Trophoblast cell (in vitro differentiated cells and primary cell): ENCODE data around the gene AOPEP.

Experiments
- DNase-seq, 2 donors: peaks; one replicate each; pipeline ENCODE4 v3.0.0-alpha.2; 2016
- H2AFZ ChIP-seq: 2 replicates; pipeline ENCODE4 v1.6.1; 2013; ENCODE audit warnings: low read length, moderate library complexity, mild to moderate bottlenecking; ENCODE audit not compliant: insufficient read depth, poor library complexity
- H2AK5ac ChIP-seq: 2 replicates; pipeline ENCODE4 v1.6.1; 2013; ENCODE audit warnings: mild to moderate bottlenecking, low read length
- H2BK120ac ChIP-seq: 2 replicates; pipeline ENCODE4 v1.6.1; 2013; ENCODE audit warnings: low read length, mild to moderate bottlenecking, moderate library complexity; ENCODE audit not compliant: insufficient read depth, poor library complexity
- H2BK12ac ChIP-seq: 2 replicates; pipeline ENCODE4 v1.6.1; 2013; ENCODE audit warnings: mild to moderate bottlenecking, low read length, moderate library complexity
- H2BK5ac ChIP-seq: 2 replicates; pipeline ENCODE4 v1.6.1; 2013; ENCODE audit warnings: low read length, low read depth, moderate library complexity, mild to moderate bottlenecking; ENCODE audit not compliant: poor library complexity
- H3K14ac ChIP-seq: 2 replicates; pipeline ENCODE4 v1.6.1; 2013; ENCODE audit warnings: mild to moderate bottlenecking, low read length
- H3K18ac ChIP-seq: 2 replicates; pipeline ENCODE4 v1.6.1; 2013; ENCODE audit warnings: mild to moderate bottlenecking, low read length
- H3K23ac ChIP-seq: 2 replicates; pipeline ENCODE4 v1.6.1; 2013; ENCODE audit warnings: low read length
- H3K27ac ChIP-seq: 2 replicates; pipeline ENCODE4 v1.5.1; 2013; ENCODE audit warnings: low read depth, mild to moderate bottlenecking, inconsistent platforms, low read length, moderate library complexity
- H3K27me3 ChIP-seq: 2 replicates; pipeline ENCODE4 v1.6.1; 2013; ENCODE audit warnings: inconsistent platforms, mild to moderate bottlenecking, low read length, moderate library complexity; ENCODE audit not compliant: insufficient read depth
- H3K36me3 ChIP-seq, 2 experiments: 1 replicate in 1 of 2; 2 replicates in 1 of 2; pipeline ENCODE4 v1.6.1; 2013; ENCODE audit warnings: low read length in 2 of 2, mild to moderate bottlenecking in 2 of 2, moderate library complexity in 1 of 2; ENCODE audit not compliant: insufficient read depth in 2 of 2, control insufficient read depth in 1 of 2
- H3K4ac ChIP-seq: 2 replicates; pipeline ENCODE4 v1.6.1; 2013; ENCODE audit warnings: low read depth, mild to moderate bottlenecking, low read length, moderate library complexity
- H3K4me1 ChIP-seq, 2 experiments: 1 replicate in 1 of 2; 2 replicates in 1 of 2; pipeline ENCODE4 v1.6.1; 2013; ENCODE audit warnings: low read length in 2 of 2, mild to moderate bottlenecking in 2 of 2, moderate library complexity in 1 of 2; ENCODE audit not compliant: insufficient read depth in 2 of 2, control insufficient read depth in 1 of 2
- H3K4me2 ChIP-seq: 2 replicates; pipeline ENCODE4 v1.6.1; 2013; ENCODE audit warnings: inconsistent platforms, mild to moderate bottlenecking, low read length, moderate library complexity
- H3K4me3 ChIP-seq: 2 replicates; pipeline ENCODE4 v1.5.1; 2013; ENCODE audit warnings: mild to moderate bottlenecking, low read depth, low read length, inconsistent platforms
- H3K79me1 ChIP-seq: one replicate; pipeline ENCODE4 v1.6.1; 2013; ENCODE audit warnings: low read length
- H3K79me2 ChIP-seq: 2 replicates; pipeline ENCODE4 v1.6.1; 2013; ENCODE audit warnings: low read length, mild to moderate bottlenecking; ENCODE audit not compliant: control insufficient read depth, insufficient read depth, poor library complexity
- H3K9ac ChIP-seq: 2 replicates; pipeline ENCODE4 v1.6.1; 2013; ENCODE audit warnings: mild to moderate bottlenecking, low read length
- H3K9me3 ChIP-seq: 2 replicates; pipeline ENCODE4 v1.6.1; 2013; ENCODE audit warnings: low read depth, mild to moderate bottlenecking, control low read depth, inconsistent platforms, low read length; ENCODE audit not compliant: insufficient read depth
- H4K12ac ChIP-seq: 2 replicates; pipeline ENCODE4 v1.6.1; 2013; ENCODE audit warnings: low read depth, mild to moderate bottlenecking, low read length, moderate library complexity
- H4K8ac ChIP-seq: 2 replicates; pipeline ENCODE4 v1.6.1; 2013; ENCODE audit warnings: low read depth, mild to moderate bottlenecking, low read length, moderate library complexity
- H4K91ac ChIP-seq: one replicate; pipeline ENCODE4 v1.6.1; 2013; ENCODE audit warnings: low read depth, mild to moderate bottlenecking, low read length, moderate library complexity
- WGBS: extraction: QIAGEN DNeasy Blood & Tissue Kit; methylation state at CpG from one replicate; pipeline ENCODE4 v1.1.7; 2013; ENCODE audit warnings: missing lambda C conversion rate; ENCODE audit not compliant: insufficient read length, insufficient coverage; ENCODE audit errors: extremely low coverage; 5-methylcytosine and 5-hydroxymethylcytosine counted together

The AOPEP gene

GRCh38 chr9:95004411-95005277, 278.1 kb downstream of the AOPEP start:
- Histone ChIP-seq H4K8ac (peak overlapping the region; percentile 88), H3K18ac (peak overlapping the region; percentile 97), H3K4ac (peak overlapping the region; percentile 74), H2BK5ac (peak overlapping the region; percentile 58), H3K14ac (peak overlapping the region; percentile 99), H2BK12ac (peak overlapping the region; percentile 92), H3K9me3 (no peaks in the 10 kb centered on the region), H3K4me2 (peak overlapping the region; percentile 96), H3K79me2 (peaks cover 11% of the 10 kb centered on the region), H3K36me3 (peaks cover 5 to 6% of the 10 kb centered on the region in 2 experiments), H4K91ac (peak overlapping the region; percentile 95), H3K27me3 (peaks cover 5% of the 10 kb centered on the region), H3K79me1 (peaks cover 14% of the 10 kb centered on the region), H2AK5ac (peak overlapping the region; percentile 30), H2BK120ac (peak overlapping the region; percentile 74), H3K27ac (peak overlapping the region; percentile 21), H3K4me1 (no peaks in the 10 kb centered on the region), H3K4me3 (peak overlapping the region; percentile 96), H3K23ac (no peak overlapping the region), H4K12ac (peak overlapping the region; percentile 91), H3K9ac (peak overlapping the region; percentile 99), H2AFZ (peak overlapping the region; percentile 87)
- no CpG with 5 or more reads among the region's 133 CpGs for WGBS
- peak; percentile 6 to 55 for DNase-seq

GRCh38 chr9:95005278-95006143, 279.0 kb downstream of the AOPEP start:
- Histone ChIP-seq H2BK12ac (peak overlapping the region; percentile 92), H3K27ac (peak overlapping the region; percentile 21), H3K9me3 (no peaks in the 10 kb centered on the region), H3K4me3 (peak overlapping the region; percentile 96), H2BK120ac (peak overlapping the region; percentile 62), H2AFZ (peak overlapping the region; percentile 87), H4K91ac (peak overlapping the region; percentile 95), H3K18ac (peak overlapping the region; percentile 97), H3K36me3 (peaks cover 8 to 9% of the 10 kb centered on the region in 2 experiments), H2AK5ac (peak overlapping the region; percentile 30), H3K4me2 (peak overlapping the region; percentile 96), H3K79me2 (peaks cover 11% of the 10 kb centered on the region), H4K8ac (peak overlapping the region; percentile 73), H3K4ac (peak overlapping the region; percentile 68), H3K9ac (peak overlapping the region; percentile 99), H3K4me1 (no peaks in the 10 kb centered on the region), H3K27me3 (peaks cover 5% of the 10 kb centered on the region), H3K23ac (no peak overlapping the region), H3K79me1 (peaks cover 14% of the 10 kb centered on the region), H4K12ac (peak overlapping the region; percentile 91), H3K14ac (peak overlapping the region; percentile 99), H2BK5ac (peak overlapping the region; percentile 58)
- DNase-seq, result no peak
- WGBS, result no CpG with 5 or more reads among the region's 49 CpGs

- WGBS, result no CpG with 5 or more reads among the region's 5 CpGs
These were observed 280.8 kb downstream of the AOPEP start for GRCh38 chr9:95007226-95007869.

More at GRCh38 chr9:95007226-95007869, 280.8 kb downstream of the AOPEP start:
- Histone ChIP-seq H3K23ac (no peak overlapping the region), H3K9me3 (no peaks in the 10 kb centered on the region), H3K79me1 (peaks cover 12% of the 10 kb centered on the region), H2BK5ac (no peak overlapping the region), H3K27me3 (peaks cover 5% of the 10 kb centered on the region), H3K79me2 (peaks cover 11% of the 10 kb centered on the region), H4K91ac (no peak overlapping the region), H4K12ac (no peak overlapping the region), H3K18ac (no peak overlapping the region), H4K8ac (no peak overlapping the region), H2BK12ac (no peak overlapping the region), H3K9ac (peak overlapping the region; percentile 9), H2AK5ac (no peak overlapping the region), H3K36me3 (peaks cover 11 to 14% of the 10 kb centered on the region in 2 experiments), H3K27ac (no peak overlapping the region), H3K4me2 (peak overlapping the region; percentile 32), H2AFZ (no peak overlapping the region), H3K4me1 (no peaks in the 10 kb centered on the region), H3K14ac (no peak overlapping the region), H3K4ac (no peak overlapping the region), H2BK120ac (no peak overlapping the region), H3K4me3 (no peak overlapping the region)
- no peak for DNase-seq
